Measurements from ENCODE around the gene GGCT. TPM values are rescaled to one million over a fixed set of nuclear protein-coding genes. Genes with fewer than 3 reads are reported as not detected.

Gene GGCT
- total and polyA plus RNA-seq, 4 donors: 16.7 to 64.2 (median 25.9) TPM

DNA sequence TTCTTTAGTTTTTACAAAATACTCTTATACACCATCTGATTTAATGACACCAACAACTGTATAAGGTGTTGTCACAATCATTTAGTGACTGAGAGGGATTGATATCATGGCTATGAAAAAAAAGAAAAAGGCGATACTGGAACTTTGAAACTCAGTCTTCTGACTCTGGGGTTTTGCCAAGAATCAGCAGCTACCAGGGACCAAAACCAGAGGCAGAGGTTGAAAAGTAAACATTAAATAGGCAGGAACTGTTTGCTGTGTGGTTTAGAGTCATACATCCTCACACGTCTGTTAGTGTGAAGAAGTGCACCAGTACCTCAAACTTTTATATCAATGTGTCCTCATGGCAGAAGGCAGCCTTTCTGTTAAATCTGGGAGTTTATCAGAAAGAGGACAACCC lies 19.9 kb upstream of the GGCT start:
- Histone ChIP-seq H3K27ac (ENCODE audit: low read depth in 1 of 2, low read length in 2 of 2) (no peak overlapping the region), H3K27me3 (ENCODE audit: control insufficient read depth in 1 of 2, insufficient read depth in 2 of 2, low read length in 1 of 2) (no peaks in the 10 kb centered on the region), H3K4me3 (ENCODE audit: low read length in 2 of 2) (no peak overlapping the region), H3K9me3 (ENCODE audit: control insufficient read depth, low read length) (no peaks in the 10 kb centered on the region), H3K36me3 (ENCODE audit: control insufficient read depth in 1 of 2, insufficient read depth in 2 of 2, low read length in 1 of 2) (no peaks in the 10 kb centered on the region), H3K4me1 (ENCODE audit: control insufficient read depth in 1 of 2, insufficient read depth in 2 of 2, low read length in 2 of 2) (no peaks in the 10 kb centered on the region)
- 76 to 80% methylated on average over 2 of the region's 2 CpGs for WGBS, 2 donors
- intact Hi-C loops (cut with DNase I): no loop called here
- ATAC-seq (ENCODE audit: low FRiP score) (no peak), DNase-seq (no peak)

DNA sequence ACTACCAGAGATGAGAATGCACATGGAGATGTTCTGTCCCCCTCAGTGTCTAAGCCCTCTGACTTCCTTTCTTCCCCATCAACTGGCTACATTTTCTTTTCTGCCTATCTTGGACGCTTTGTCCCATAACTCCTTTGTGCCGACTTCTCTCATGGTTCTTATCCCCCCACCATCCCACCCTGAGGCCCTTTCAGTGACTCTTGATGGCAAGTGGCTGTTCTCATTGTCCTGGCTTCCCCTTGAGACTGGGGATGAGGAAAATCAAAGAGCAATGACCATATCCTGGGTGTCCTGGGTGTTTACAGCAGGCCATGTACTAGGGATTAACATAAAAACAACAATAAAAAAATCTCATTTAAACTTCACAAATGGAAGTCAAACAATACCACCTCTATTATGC lies 18.8 kb upstream of the GGCT start:
- ATAC-seq (ENCODE audit: low FRiP score) (no peak), DNase-seq (no peak)
- no peak overlapping the region for H3K27ac ChIP-seq (ENCODE audit: low read depth in 1 of 2, low read length in 2 of 2)
- no peaks in the 10 kb centered on the region for H3K9me3 ChIP-seq (ENCODE audit: control insufficient read depth, low read length)
- H3K4me3 ChIP-seq (ENCODE audit: low read length in 2 of 2): no peak overlapping the region
- WGBS, 2 donors: 87 to 89% methylated on average over 2 of the region's 2 CpGs
- no peaks in the 10 kb centered on the region for H3K4me1 ChIP-seq (ENCODE audit: control insufficient read depth in 1 of 2, insufficient read depth in 2 of 2, low read length in 2 of 2)
- intact Hi-C loops (cut with DNase I): no loop called here
- no peaks in the 10 kb centered on the region for H3K36me3 ChIP-seq (ENCODE audit: control insufficient read depth in 1 of 2, insufficient read depth in 2 of 2, low read length in 1 of 2)
- H3K27me3 ChIP-seq (ENCODE audit: control insufficient read depth in 1 of 2, insufficient read depth in 2 of 2, low read length in 1 of 2): no peaks in the 10 kb centered on the region

DNA sequence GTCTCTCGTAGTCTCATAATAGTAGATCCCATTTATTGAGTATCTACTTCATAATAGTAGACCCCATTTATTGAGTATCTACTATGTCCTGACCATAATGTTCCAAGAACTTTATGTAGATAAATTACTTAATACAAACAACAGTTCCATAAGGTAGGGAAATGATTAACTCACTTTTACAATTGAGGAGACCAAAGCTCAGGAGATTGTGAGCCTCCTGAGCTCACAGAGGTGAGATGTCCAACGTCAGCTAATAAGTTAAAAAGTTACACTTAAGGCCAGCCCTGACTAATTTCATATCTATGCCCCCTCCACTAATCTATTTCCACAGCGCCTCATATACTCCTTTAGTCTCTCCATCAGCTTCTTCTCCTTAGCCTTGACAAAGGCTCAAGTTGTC lies 17.5 kb upstream of the GGCT start:
- no peak for ATAC-seq (ENCODE audit: low FRiP score)
- Histone ChIP-seq H3K36me3 (ENCODE audit: control insufficient read depth in 1 of 2, insufficient read depth in 2 of 2, low read length in 1 of 2) (no peaks in the 10 kb centered on the region), H3K9me3 (ENCODE audit: control insufficient read depth, low read length) (no peaks in the 10 kb centered on the region), H3K27ac (ENCODE audit: low read depth in 1 of 2, low read length in 2 of 2) (no peak overlapping the region), H3K4me3 (ENCODE audit: low read length in 2 of 2) (no peak overlapping the region), H3K4me1 (ENCODE audit: control insufficient read depth in 1 of 2, insufficient read depth in 2 of 2, low read length in 2 of 2) (no peaks in the 10 kb centered on the region), H3K27me3 (ENCODE audit: control insufficient read depth in 1 of 2, insufficient read depth in 2 of 2, low read length in 1 of 2) (no peaks in the 10 kb centered on the region)
- 98% methylated on average over 3 of the region's 3 CpGs for WGBS, 2 donors
- intact Hi-C loops (cut with DNase I): no loop called here
- DNase-seq: no peak

GRCh38 chr7:30521532-30521931 lies 16.9 kb upstream of the GGCT start:
- no peak overlapping the region for H3K27ac ChIP-seq (ENCODE audit: low read depth in 1 of 2, low read length in 2 of 2)
- H3K4me3 ChIP-seq (ENCODE audit: low read length in 2 of 2): no peak overlapping the region
- no peaks in the 10 kb centered on the region for H3K36me3 ChIP-seq (ENCODE audit: control insufficient read depth in 1 of 2, insufficient read depth in 2 of 2, low read length in 1 of 2)
- intact Hi-C loops (cut with DNase I): no loop called here
- ATAC-seq (ENCODE audit: low FRiP score) (peak; percentile 80), DNase-seq (peak; percentile 69 to 81)
- WGBS, 2 donors: 26 to 29% methylated on average over 1 of the region's 1 CpG
- no peaks in the 10 kb centered on the region for H3K27me3 ChIP-seq (ENCODE audit: control insufficient read depth in 1 of 2, insufficient read depth in 2 of 2, low read length in 1 of 2)
- no peaks in the 10 kb centered on the region for H3K9me3 ChIP-seq (ENCODE audit: control insufficient read depth, low read length)
- no peaks in the 10 kb centered on the region for H3K4me1 ChIP-seq (ENCODE audit: control insufficient read depth in 1 of 2, insufficient read depth in 2 of 2, low read length in 2 of 2)

- Histone ChIP-seq H3K4me3 (ENCODE audit: low read length in 2 of 2) (no peak overlapping the region), H3K36me3 (ENCODE audit: control insufficient read depth in 1 of 2, insufficient read depth in 2 of 2, low read length in 1 of 2) (peaks cover 0 to 1% of the 10 kb centered on the region in 2 donors), H3K9me3 (ENCODE audit: control insufficient read depth, low read length) (no peaks in the 10 kb centered on the region), H3K27me3 (ENCODE audit: control insufficient read depth in 1 of 2, insufficient read depth in 2 of 2, low read length in 1 of 2) (no peaks in the 10 kb centered on the region), H3K27ac (ENCODE audit: low read depth in 1 of 2, low read length in 2 of 2) (no peak overlapping the region), H3K4me1 (ENCODE audit: control insufficient read depth in 1 of 2, insufficient read depth in 2 of 2, low read length in 2 of 2) (peaks cover 0 to 3% of the 10 kb centered on the region in 2 donors)
- ATAC-seq (ENCODE audit: low FRiP score): no peak
- DNase-seq: no peak
- WGBS, 2 donors: 96 to 97% methylated on average over 3 of the region's 3 CpGs
- intact Hi-C loops (cut with DNase I): no loop called here
These were observed 14.5 kb upstream of the GGCT start for GRCh38 chr7:30519122-30519521.

GRCh38 chr7:30515761-30516160 lies 11.1 kb upstream of the GGCT start:
- peaks cover 0 to 1% of the 10 kb centered on the region in 2 donors for H3K36me3 ChIP-seq (ENCODE audit: control insufficient read depth in 1 of 2, insufficient read depth in 2 of 2, low read length in 1 of 2)
- H3K4me1 ChIP-seq (ENCODE audit: control insufficient read depth in 1 of 2, insufficient read depth in 2 of 2, low read length in 2 of 2): peaks cover 0 to 3% of the 10 kb centered on the region in 2 donors
- 78 to 85% methylated on average over 2 of the region's 2 CpGs for WGBS, 2 donors
- no peaks in the 10 kb centered on the region for H3K9me3 ChIP-seq (ENCODE audit: control insufficient read depth, low read length)
- no peak overlapping the region for H3K4me3 ChIP-seq (ENCODE audit: low read length in 2 of 2)
- ATAC-seq (ENCODE audit: low FRiP score) (no peak), DNase-seq (no peak)
- no peaks in the 10 kb centered on the region for H3K27me3 ChIP-seq (ENCODE audit: control insufficient read depth in 1 of 2, insufficient read depth in 2 of 2, low read length in 1 of 2)
- intact Hi-C loops (cut with DNase I): no loop called here
- no peak overlapping the region for H3K27ac ChIP-seq (ENCODE audit: low read depth in 1 of 2, low read length in 2 of 2)

DNA sequence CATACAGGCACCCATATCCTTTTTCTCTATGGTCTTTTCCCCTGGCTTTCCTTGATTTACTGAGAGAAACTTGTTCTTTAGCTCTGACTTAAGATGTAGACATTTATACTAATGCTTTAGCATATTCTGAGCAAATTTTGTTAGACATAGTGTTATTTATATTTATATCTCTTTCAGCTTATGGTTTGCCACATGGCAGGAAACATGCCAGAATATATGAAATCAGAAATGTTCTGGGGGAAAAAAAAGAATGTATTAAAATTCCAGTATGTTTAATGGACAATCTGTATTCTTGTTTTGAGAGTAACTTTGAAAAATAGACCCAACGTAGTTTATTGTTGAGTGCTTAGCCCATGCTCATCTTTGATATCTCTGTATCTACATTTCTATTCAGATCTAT lies 10.1 kb upstream of the GGCT start:
- Histone ChIP-seq H3K27ac (ENCODE audit: low read depth in 1 of 2, low read length in 2 of 2) (no peak overlapping the region), H3K27me3 (ENCODE audit: control insufficient read depth in 1 of 2, insufficient read depth in 2 of 2, low read length in 1 of 2) (no peaks in the 10 kb centered on the region), H3K4me1 (ENCODE audit: control insufficient read depth in 1 of 2, insufficient read depth in 2 of 2, low read length in 2 of 2) (peaks cover 0 to 3% of the 10 kb centered on the region in 2 donors), H3K36me3 (ENCODE audit: control insufficient read depth in 1 of 2, insufficient read depth in 2 of 2, low read length in 1 of 2) (peaks cover 0 to 1% of the 10 kb centered on the region in 2 donors), H3K9me3 (ENCODE audit: control insufficient read depth, low read length) (no peaks in the 10 kb centered on the region), H3K4me3 (ENCODE audit: low read length in 2 of 2) (no peak overlapping the region)
- 90 to 93% methylated on average over 1 of the region's 1 CpG for WGBS, 2 donors
- ATAC-seq (ENCODE audit: low FRiP score): no peak
- DNase-seq: no peak
- intact Hi-C loops (cut with DNase I): no loop called here

DNA sequence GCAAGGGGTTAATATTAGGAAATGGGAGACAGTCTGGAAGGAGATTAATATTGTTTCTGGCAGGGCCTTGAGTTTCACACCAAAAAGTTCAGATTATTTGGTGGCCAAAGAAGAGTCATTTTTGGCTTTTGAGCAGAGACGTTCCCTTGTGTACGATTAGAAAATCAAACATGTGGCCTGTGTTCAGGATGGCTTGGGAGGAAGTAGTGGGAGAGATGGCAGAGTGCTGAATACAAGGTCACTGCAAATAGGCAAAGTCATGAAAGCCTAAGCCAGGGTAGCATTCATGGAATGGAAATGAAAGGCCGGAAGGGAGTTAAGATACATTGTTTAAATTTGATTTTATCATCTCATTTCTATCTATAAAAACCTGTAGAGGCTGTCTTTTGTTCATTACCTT lies 9.5 kb upstream of the GGCT start:
- WGBS, 2 donors: 57% methylated on average over 3 of the region's 3 CpGs
- Histone ChIP-seq H3K4me1 (ENCODE audit: control insufficient read depth in 1 of 2, insufficient read depth in 2 of 2, low read length in 2 of 2) (peaks cover 0 to 3% of the 10 kb centered on the region in 2 donors), H3K9me3 (ENCODE audit: control insufficient read depth, low read length) (no peaks in the 10 kb centered on the region), H3K36me3 (ENCODE audit: control insufficient read depth in 1 of 2, insufficient read depth in 2 of 2, low read length in 1 of 2) (peaks cover 0 to 1% of the 10 kb centered on the region in 2 donors), H3K27ac (ENCODE audit: low read depth in 1 of 2, low read length in 2 of 2) (no peak overlapping the region), H3K27me3 (ENCODE audit: control insufficient read depth in 1 of 2, insufficient read depth in 2 of 2, low read length in 1 of 2) (no peaks in the 10 kb centered on the region), H3K4me3 (ENCODE audit: low read length in 2 of 2) (no peak overlapping the region)
- no peak for DNase-seq
- ATAC-seq (ENCODE audit: low FRiP score): no peak
- intact Hi-C loops (cut with DNase I): no loop called here

DNA sequence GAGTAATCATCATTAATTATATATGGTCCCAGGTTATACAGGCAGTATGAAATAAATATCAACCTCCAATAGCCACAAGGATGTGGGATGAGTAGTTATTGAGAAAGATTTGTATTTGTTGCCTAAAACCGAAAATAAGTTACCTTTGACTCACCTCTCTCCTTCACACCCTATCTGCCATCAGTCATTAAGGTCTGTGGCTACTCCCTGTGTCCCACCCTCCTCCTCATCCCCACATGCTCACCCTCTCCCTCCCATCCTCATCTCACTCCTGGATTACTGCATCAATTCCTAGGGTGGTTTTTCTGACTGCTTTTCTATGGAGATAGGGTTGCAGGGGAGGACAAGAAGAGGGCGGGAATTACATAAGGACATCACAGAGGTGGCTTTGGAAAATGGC lies 9.1 kb upstream of the GGCT start:
- peaks cover 0 to 1% of the 10 kb centered on the region in 2 donors for H3K36me3 ChIP-seq (ENCODE audit: control insufficient read depth in 1 of 2, insufficient read depth in 2 of 2, low read length in 1 of 2)
- H3K4me3 ChIP-seq (ENCODE audit: low read length in 2 of 2): no peak overlapping the region
- intact Hi-C loops (cut with DNase I): no loop called here
- DNase-seq: no peak
- 92 to 93% methylated on average over 2 of the region's 2 CpGs for WGBS, 2 donors
- no peak for ATAC-seq (ENCODE audit: low FRiP score)
- no peaks in the 10 kb centered on the region for H3K9me3 ChIP-seq (ENCODE audit: control insufficient read depth, low read length)
- H3K27ac ChIP-seq (ENCODE audit: low read depth in 1 of 2, low read length in 2 of 2): no peak overlapping the region
- no peaks in the 10 kb centered on the region for H3K27me3 ChIP-seq (ENCODE audit: control insufficient read depth in 1 of 2, insufficient read depth in 2 of 2, low read length in 1 of 2)
- H3K4me1 ChIP-seq (ENCODE audit: control insufficient read depth in 1 of 2, insufficient read depth in 2 of 2, low read length in 2 of 2): peaks cover 0 to 3% of the 10 kb centered on the region in 2 donors
